ENCODE data around the gene PLAAT3. TPM values are rescaled to one million over a fixed set of nuclear protein-coding genes. Genes with fewer than 3 reads are reported as not detected.
A peak's percentile ranks its signal among the peaks of the same experiment; 100 is the strongest.

The PLAAT3 gene
- total RNA-seq, 1 experiment from 2014 or later: 32.6 TPM

- Histone ChIP-seq H3K9me3 (ENCODE audit: control insufficient read depth, insufficient read depth, low read depth, low read length) (no peaks in the 10 kb centered on the region), H3K27me3 (ENCODE audit: control insufficient read depth, insufficient read depth, low read length) (no peaks in the 10 kb centered on the region; the same call in 1 of the 2 replicates), H3K4me1 (ENCODE audit: control insufficient read depth, insufficient read depth, low read length) (peaks cover 7% of the 10 kb centered on the region), H3K36me3 (ENCODE audit: control insufficient read depth, insufficient read depth, low read length) (no peaks in the 10 kb centered on the region), H3K27ac (ENCODE audit: low read length) (peak overlapping the region; percentile 62), H3K4me3 (ENCODE audit: low read depth in 2 of 2, low read length in 2 of 2) (peak overlapping the region; percentile 19 to 44; a peak in 3 of 4 replicates)
- intact Hi-C loops (cut with micrococcal nuclease; ENCODE audit: unreplicated experiment): no loop called here
- no TSS peak for BruUV-seq (replicated peaks)
- CTCF ChIA-PET: no interaction called here
- in situ Hi-C loops (cut with HindIII; ENCODE audit: low pct_unique_long_range_greater_than_20kb, low sequenced_read_pairs): no loop called here
- POLR2A ChIA-PET: interaction anchor here (0.7 kb wide), 1 partner anchor 742 kb away, joined by 7 read pairs; the partner anchor contains the start of gene STX5
- TF ChIP-seq TCF7L2 (IDR thresholded peaks at IDR 0.05; ENCODE audit: low read depth, low read length): no peak
- DNase-seq (ENCODE audit: low read depth, low spot score) (no peak), ATAC-seq (peak; percentile 92)
Observed at GRCh38 chr11:63573881-63574855, 40.1 kb downstream of the PLAAT3 start.

GRCh38 chr11:63572026-63572688 lies 42.1 kb downstream of the PLAAT3 start:
- BruUV-seq (replicated peaks): no TSS peak
- H3K36me3 ChIP-seq (ENCODE audit: control insufficient read depth, insufficient read depth, low read length): no peaks in the 10 kb centered on the region
- no peak overlapping the region for H3K27ac ChIP-seq (ENCODE audit: low read length)
- ChIA-PET CTCF (no interaction called here), POLR2A (no interaction called here)
- DNase-seq (ENCODE audit: low read depth, low spot score) (no peak), ATAC-seq (no peak)
- no peak overlapping the region for H3K4me3 ChIP-seq (ENCODE audit: low read depth in 2 of 2, low read length in 2 of 2)
- H3K27me3 ChIP-seq (ENCODE audit: control insufficient read depth, insufficient read depth, low read length): no peaks in the 10 kb centered on the region; the same call in 1 of the 2 replicates
- peaks cover 13% of the 10 kb centered on the region for H3K4me1 ChIP-seq (ENCODE audit: control insufficient read depth, insufficient read depth, low read length)
- H3K9me3 ChIP-seq (ENCODE audit: control insufficient read depth, insufficient read depth, low read depth, low read length): no peaks in the 10 kb centered on the region
- TF ChIP-seq TCF7L2 (IDR thresholded peaks at IDR 0.05; ENCODE audit: low read depth, low read length): no peak
- TF ChIP-seq CTCF (IDR thresholded peaks at IDR 0.05): no peak
- TF ChIP-seq REST (IDR thresholded peaks at IDR 0.05; ENCODE audit: insufficient read depth in 1 of 2, low read depth in 2 of 2, low read length in 1 of 2): no peak
- TF ChIP-seq POLR2AphosphoS5 (IDR thresholded peaks at IDR 0.05; ENCODE audit: low read depth, low read length): no peak
- no peak for TF ChIP-seq SIN3A (IDR thresholded peaks at IDR 0.05; ENCODE audit: borderline replicate concordance, insufficient read depth, low read depth, low read length)
- in situ Hi-C loops (cut with HindIII; ENCODE audit: low pct_unique_long_range_greater_than_20kb, low sequenced_read_pairs) (no loop called here), intact Hi-C loops (cut with micrococcal nuclease; ENCODE audit: unreplicated experiment) (no loop called here)
